A549 (cell line): ENCODE data around the gene SBK2.
"Not testable (repeated sequence)": the region's sequence is repeated elsewhere in the genome, so short reads cannot be mapped to it uniquely, and the experiment has no call there.

Source experiments
- BCL3 ChIP-seq: fragments of >200 bp; sonication (Bioruptor Twin); formaldehyde crosslinking; IDR thresholded peaks from 3 replicates; pipeline ENCODE4 v1.6.1; 2016
- CTCF ChIP-seq: fragments of >200 bp; sonication (Bioruptor Twin); formaldehyde crosslinking; IDR thresholded peaks from 3 replicates; pipeline ENCODE4 v1.5.1; 2016
- ELK1 ChIP-seq: fragments of 150-350 bp; IDR thresholded peaks from 2 replicates; pipeline ENCODE4 v1.6.1; 2014; ENCODE audit warnings: low read depth, mild to moderate bottlenecking, low read length
- HMGXB4 ChIP-seq: fragments of 250-450 bp; sonication (Bioruptor Pico); IDR thresholded peaks from 2 replicates; pipeline ENCODE4 v1.5.0; 2021; ENCODE audit warnings: mild to moderate bottlenecking, moderate library complexity, borderline replicate concordance
- PBX3 ChIP-seq: IDR thresholded peaks from 2 replicates; pipeline ENCODE4 v1.6.1; 2012
- POLR2A ChIP-seq: IDR thresholded peaks from 2 replicates; pipeline ENCODE4 v1.6.1; 2012; ENCODE audit warnings: mild to moderate bottlenecking, low read length
- SMC3 ChIP-seq: fragments of >200 bp; sonication (Bioruptor Twin); formaldehyde crosslinking; IDR thresholded peaks from 3 replicates; pipeline ENCODE4 v1.6.1; 2018; ENCODE audit warnings: inconsistent platforms
- ZFP36 ChIP-seq: fragments of 450-650 bp; IDR thresholded peaks from 2 replicates; pipeline ENCODE4 v1.6.1; 2014; ENCODE audit warnings: borderline replicate concordance; ENCODE audit not compliant: partially characterized antibody

- not testable (repeated sequence) for TF ChIP-seq PBX3, ZFP36, POLR2A, BCL3, SMC3, CTCF, ELK1, HMGXB4
Measured at GRCh38 chr19:55534280-55534679, 2.7 kb downstream of the SBK2 start.
